Neural progenitor cell (in vitro differentiated cells): ENCODE measurements around the gene VWA2. TPM values are rescaled to one million over a fixed set of nuclear protein-coding genes. Genes with fewer than 3 reads are reported as not detected.

Experiments used
- DNase-seq: peaks from one replicate; pipeline ENCODE4 v3.0.0-alpha.2; 2016; ENCODE audit warnings: low spot score
- H2AFZ ChIP-seq: fragments of 200-600 bp; sonication (generic); replicated peaks from 2 replicates; pipeline ENCODE4 v1.6.1; 2016; ENCODE audit warnings: antibody characterized with exemption
- H3F3A ChIP-seq: fragments of 200-600 bp; sonication (generic); 2 replicates; pipeline ENCODE4 v1.6.1; 2016; ENCODE audit warnings: antibody characterized with exemption, low read depth
- H3K27ac ChIP-seq: fragments of 200-600 bp; sonication (generic); 2 replicates; pipeline ENCODE4 v1.5.1; 2016; ENCODE audit warnings: mild to moderate bottlenecking
- H3K27me3 ChIP-seq: fragments of 200-600 bp; sonication (generic); 2 replicates; pipeline ENCODE4 v1.6.1; 2016; ENCODE audit warnings: mild to moderate bottlenecking, moderate library complexity
- H3K36me3 ChIP-seq: fragments of 200-600 bp; sonication (generic); 2 replicates; pipeline ENCODE4 v1.5.1; 2016
- H3K4me1 ChIP-seq: fragments of 200-600 bp; sonication (generic); 2 replicates; pipeline ENCODE4 v1.6.1; 2016; ENCODE audit warnings: mixed run types
- H3K4me2 ChIP-seq: fragments of 200-600 bp; sonication (generic); 2 replicates; pipeline ENCODE4 v1.6.1; 2016
- H3K4me3 ChIP-seq: fragments of 200-600 bp; sonication (generic); 2 replicates; pipeline ENCODE4 v1.5.1; 2016
- H3K79me2 ChIP-seq: fragments of 200-600 bp; sonication (generic); 2 replicates; pipeline ENCODE4 v1.6.1; 2016; ENCODE audit warnings: low read depth
- H3K9ac ChIP-seq: fragments of 200-600 bp; sonication (generic); 2 replicates; pipeline ENCODE4 v1.6.1; 2016
- H3K9me3 ChIP-seq: fragments of 200-600 bp; sonication (generic); 2 replicates; pipeline ENCODE4 v1.5.1; 2016; ENCODE audit warnings: low read depth
- H4K20me1 ChIP-seq: fragments of 200-600 bp; sonication (generic); 2 replicates; pipeline ENCODE4 v1.6.1; 2016; ENCODE audit warnings: low read depth
- H3K27ac Mint-ChIP-seq: 3 replicates; pipeline ENCODE4 v1.8.0; 2021; ENCODE audit warnings: mixed read lengths
- H3K27me3 Mint-ChIP-seq: 2 replicates; pipeline ENCODE4 v1.8.0; 2022; ENCODE audit warnings: low read depth, mild to moderate bottlenecking, inconsistent platforms, moderate library complexity, mixed read lengths; ENCODE audit not compliant: insufficient read depth
- H3K36me3 Mint-ChIP-seq: 3 replicates; pipeline ENCODE4 v1.8.0; 2021; ENCODE audit warnings: mixed read lengths
- H3K4me1 Mint-ChIP-seq: 3 replicates; pipeline ENCODE4 v1.8.0; 2021; ENCODE audit warnings: mixed read lengths
- H3K4me3 Mint-ChIP-seq: 3 replicates; pipeline ENCODE4 v1.8.0; 2021; ENCODE audit warnings: mild to moderate bottlenecking, moderate library complexity, mixed read lengths
- H3K9me3 Mint-ChIP-seq: 3 replicates; pipeline ENCODE4 v1.8.0; 2020; ENCODE audit warnings: mixed read lengths
- EZH2 ChIP-seq: fragments of 200-600 bp; sonication (generic); IDR thresholded peaks from 2 replicates; pipeline ENCODE4 v1.6.1; 2017; ENCODE audit warnings: antibody characterized with exemption, mild to moderate bottlenecking, moderate library complexity
- EZH2phosphoT487 ChIP-seq: fragments of 200-600 bp; sonication (generic); IDR thresholded peaks from 2 replicates; pipeline ENCODE4 v1.6.1; 2017; ENCODE audit warnings: antibody characterized with exemption
- total RNA-seq: library from RNA; depleted of rRNA; stranded (reverse); fragments of >200 nt; gene quantifications from 2 replicates; pipeline ENCODE4 v1.2.3, GENCODE V29; 2015; ENCODE audit warnings: low replicate concordance
- TF ChIP-seq, protein P1 (sequence below): fragments of 200-600 bp; sonication (generic); IDR thresholded peaks from 2 replicates; pipeline ENCODE4 v1.5.1; 2017; ENCODE audit warnings: antibody characterized with exemption, mild to moderate bottlenecking

VWA2 gene
- total RNA-seq, 1 donor from 2014 or later = not detected

DNA sequence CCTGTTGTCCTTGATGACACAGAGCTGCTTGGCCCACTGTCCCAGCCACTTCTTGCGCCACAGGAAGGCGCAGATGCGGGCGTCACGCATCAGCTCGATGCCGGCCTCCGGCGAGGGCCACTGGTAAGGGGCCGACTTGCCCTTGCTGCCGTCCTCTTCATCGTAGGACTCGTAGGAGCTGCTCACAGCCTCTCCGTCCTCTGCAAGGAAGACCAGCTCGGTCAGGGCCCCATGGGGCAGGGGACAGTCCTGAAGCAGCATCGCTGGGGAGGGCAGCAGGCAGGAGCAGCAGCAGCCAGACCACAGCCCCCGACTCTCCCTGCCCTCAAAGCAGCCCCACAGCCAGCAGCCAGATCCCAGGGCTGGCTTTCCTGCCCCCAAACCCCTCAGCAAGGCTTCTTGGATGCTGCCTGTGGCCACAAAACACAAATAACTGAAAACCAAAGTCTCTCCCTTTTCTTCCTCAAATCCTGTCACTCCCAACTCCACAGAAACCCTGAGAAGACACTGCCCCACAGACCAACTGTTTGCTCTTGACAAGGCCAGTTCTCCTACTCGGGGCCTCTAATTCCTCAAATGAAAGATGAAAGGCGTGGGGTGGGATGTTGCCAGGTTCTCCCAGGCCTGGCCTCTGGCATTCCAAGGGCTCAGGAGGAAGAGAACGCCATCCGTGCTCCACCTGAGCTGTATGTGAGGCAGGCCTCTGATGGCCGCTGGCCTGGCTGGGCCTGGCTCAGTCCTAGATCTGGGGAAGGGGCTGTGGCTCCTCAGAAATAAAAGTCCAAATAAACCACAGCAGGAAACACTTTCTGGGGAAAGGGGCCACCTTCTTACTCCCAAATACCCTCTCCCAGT, 76.7 kb downstream of the VWA2 start:
- Histone ChIP-seq H4K20me1 (no peaks in the 10 kb centered on the region), H2AFZ (peak overlapping the region; percentile 68), H3K4me2 (no peak overlapping the region), H3K27ac (no peak overlapping the region), H3K9ac (no peak overlapping the region), H3K36me3 (no peaks in the 10 kb centered on the region), H3K4me3 (no peak overlapping the region), H3F3A (no peaks in the 10 kb centered on the region), H3K27me3 (no peaks in the 10 kb centered on the region), H3K4me1 (no peaks in the 10 kb centered on the region), H3K9me3 (no peaks in the 10 kb centered on the region), H3K79me2 (no peaks in the 10 kb centered on the region)
- DNase-seq = no peak
- Mint-ChIP-seq H3K4me3 (no peak overlapping the region), H3K9me3 (no peaks in the 10 kb centered on the region), H3K27ac (peak overlapping the region; percentile 65), H3K4me1 (peaks cover 29% of the 10 kb centered on the region), H3K27me3 (peaks cover 7% of the 10 kb centered on the region), H3K36me3 (peaks cover 11% of the 10 kb centered on the region)
- no peak for TF ChIP-seq EZH2

DNA sequence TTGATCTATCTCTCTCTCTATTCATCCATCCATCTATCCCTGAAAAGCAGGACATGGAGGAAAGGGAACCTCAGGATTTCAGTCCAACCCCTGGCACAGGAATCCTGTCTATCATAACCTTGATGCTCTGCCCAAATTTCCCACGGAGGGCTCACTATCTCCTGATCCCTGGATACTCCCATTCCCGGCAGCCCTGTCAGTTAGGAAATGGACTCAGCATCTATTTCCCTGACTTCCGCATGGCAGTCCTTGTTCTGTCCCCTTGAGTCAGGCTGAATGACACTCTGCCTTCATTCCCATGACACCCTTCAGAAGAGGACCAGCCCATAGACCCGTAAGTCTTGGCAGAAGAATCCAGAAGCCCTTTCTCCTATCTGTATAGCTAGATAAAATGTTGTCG, 77.7 kb downstream of the VWA2 start:
- no peak for TF ChIP-seq EZH2
- TF ChIP-seq EZH2phosphoT487 = no peak
- TF ChIP-seq, protein P1, sequence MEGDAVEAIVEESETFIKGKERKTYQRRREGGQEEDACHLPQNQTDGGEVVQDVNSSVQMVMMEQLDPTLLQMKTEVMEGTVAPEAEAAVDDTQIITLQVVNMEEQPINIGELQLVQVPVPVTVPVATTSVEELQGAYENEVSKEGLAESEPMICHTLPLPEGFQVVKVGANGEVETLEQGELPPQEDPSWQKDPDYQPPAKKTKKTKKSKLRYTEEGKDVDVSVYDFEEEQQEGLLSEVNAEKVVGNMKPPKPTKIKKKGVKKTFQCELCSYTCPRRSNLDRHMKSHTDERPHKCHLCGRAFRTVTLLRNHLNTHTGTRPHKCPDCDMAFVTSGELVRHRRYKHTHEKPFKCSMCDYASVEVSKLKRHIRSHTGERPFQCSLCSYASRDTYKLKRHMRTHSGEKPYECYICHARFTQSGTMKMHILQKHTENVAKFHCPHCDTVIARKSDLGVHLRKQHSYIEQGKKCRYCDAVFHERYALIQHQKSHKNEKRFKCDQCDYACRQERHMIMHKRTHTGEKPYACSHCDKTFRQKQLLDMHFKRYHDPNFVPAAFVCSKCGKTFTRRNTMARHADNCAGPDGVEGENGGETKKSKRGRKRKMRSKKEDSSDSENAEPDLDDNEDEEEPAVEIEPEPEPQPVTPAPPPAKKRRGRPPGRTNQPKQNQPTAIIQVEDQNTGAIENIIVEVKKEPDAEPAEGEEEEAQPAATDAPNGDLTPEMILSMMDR = no peak
- no peak overlapping the region for H3K4me3 ChIP-seq
- Mint-ChIP-seq H3K27ac (peak overlapping the region; percentile 25), H3K4me1 (peaks cover 22% of the 10 kb centered on the region), H3K36me3 (peaks cover 8% of the 10 kb centered on the region), H3K27me3 (peaks cover 7% of the 10 kb centered on the region), H3K9me3 (no peaks in the 10 kb centered on the region), H3K4me3 (peak overlapping the region; percentile 16)
- no peak overlapping the region for H3K4me2 ChIP-seq
- no peak for DNase-seq
- H3K36me3 ChIP-seq = no peaks in the 10 kb centered on the region
- H3F3A ChIP-seq = no peaks in the 10 kb centered on the region
- H4K20me1 ChIP-seq = no peaks in the 10 kb centered on the region
- no peaks in the 10 kb centered on the region for H3K27me3 ChIP-seq
- H3K79me2 ChIP-seq = no peaks in the 10 kb centered on the region
- H3K9me3 ChIP-seq = no peaks in the 10 kb centered on the region
- H3K9ac ChIP-seq = no peak overlapping the region
- no peak overlapping the region for H3K27ac ChIP-seq
- H3K4me1 ChIP-seq = no peaks in the 10 kb centered on the region
- no peak overlapping the region for H2AFZ ChIP-seq

DNA sequence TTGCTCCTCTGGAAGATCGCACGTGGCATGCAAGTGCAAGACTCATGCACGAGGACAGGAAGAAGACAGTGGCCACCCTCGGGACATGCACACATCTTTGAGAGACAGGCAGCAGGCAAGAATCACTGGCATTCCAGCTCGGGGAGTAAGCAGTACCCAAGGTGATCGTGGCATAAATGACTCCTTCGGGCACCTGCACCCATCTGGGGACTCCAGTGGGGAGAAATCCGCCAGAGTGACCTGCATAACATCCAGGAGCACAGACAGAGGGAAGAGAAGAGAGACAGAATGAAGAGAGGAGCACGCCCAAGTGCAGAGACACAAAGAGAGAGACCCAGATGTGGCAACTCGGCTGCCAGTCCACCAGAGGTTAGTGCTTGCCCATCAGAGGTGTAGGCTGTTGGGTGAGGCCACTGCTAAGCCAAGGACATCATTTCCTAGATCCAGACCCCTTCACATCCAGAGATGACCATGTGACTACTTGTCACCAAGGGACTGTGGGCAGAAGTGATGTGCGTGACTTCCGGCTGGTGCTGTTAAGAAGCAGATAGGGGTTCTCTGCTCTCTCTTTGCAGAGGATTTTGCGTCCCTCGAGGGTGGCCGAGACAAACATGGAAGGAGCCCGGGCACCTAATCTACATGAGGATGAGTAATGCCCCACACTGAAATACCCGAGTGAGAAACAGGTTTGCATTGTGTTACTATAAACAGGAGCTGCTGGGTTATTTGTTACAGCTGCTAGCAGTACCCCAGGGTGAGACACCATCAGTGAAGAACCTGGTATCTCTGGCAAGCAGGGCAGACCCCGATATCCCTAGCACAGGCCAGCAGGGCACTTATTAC, 80.6 kb downstream of the VWA2 start:
- no peaks in the 10 kb centered on the region for H3K9me3 ChIP-seq

More for the DNA sequence above, 80.6 kb downstream of the VWA2 start:
- no peak overlapping the region for H3K4me2 ChIP-seq
- H3K4me1 ChIP-seq = no peaks in the 10 kb centered on the region
- H3K4me1 Mint-ChIP-seq = peaks cover 11% of the 10 kb centered on the region
- H3K4me3 Mint-ChIP-seq = no peak overlapping the region
- no peaks in the 10 kb centered on the region for H3K9me3 Mint-ChIP-seq
- H3K36me3 Mint-ChIP-seq = peaks cover 21% of the 10 kb centered on the region
- no peak overlapping the region for H3K27ac Mint-ChIP-seq
- H3K79me2 ChIP-seq = no peaks in the 10 kb centered on the region
- H3K27ac ChIP-seq = no peak overlapping the region
- H3K9ac ChIP-seq = no peak overlapping the region
- no peaks in the 10 kb centered on the region for H3F3A ChIP-seq
- H3K4me3 ChIP-seq = no peak overlapping the region
- DNase-seq = no peak
- H3K27me3 Mint-ChIP-seq = peaks cover 4% of the 10 kb centered on the region
- TF ChIP-seq, protein P1 = no peak
- TF ChIP-seq EZH2 (no peak), EZH2phosphoT487 (no peak)
- no peaks in the 10 kb centered on the region for H3K36me3 ChIP-seq
- no peak overlapping the region for H2AFZ ChIP-seq
- H3K27me3 ChIP-seq = no peaks in the 10 kb centered on the region
- H4K20me1 ChIP-seq = no peaks in the 10 kb centered on the region
